LoVo (cell line): Measurements from ENCODE around the gene CADM2.
A peak's percentile ranks its signal among the peaks of the same experiment; 100 is the strongest.
"Not testable (repeated sequence)": the region's sequence is repeated elsewhere in the genome, so short reads cannot be mapped to it uniquely, and the experiment has no call there.

Experiments used
- DNase-seq: peaks from one replicate; pipeline ENCODE4 v3.0.0-alpha.2; 2016; ENCODE audit warnings: low spot score

Gene CADM2

GRCh38 chr3:84958495-84959469 lies at the start of gene CADM2:
TSS of gene CADM2 (plus strand) at chr3:84958989.
- DNase-seq, result no peak

- DNase-seq, result not testable (repeated sequence)
Observed at GRCh38 chr3:84918592-84918991, 40.2 kb upstream of the CADM2 start.

- DNase-seq, result no peak
Observed at GRCh38 chr3:84922682-84923081, 36.1 kb upstream of the CADM2 start.

GRCh38 chr3:84925571-84925970 lies 33.2 kb upstream of the CADM2 start:
- no peak for DNase-seq

- DNase-seq, result no peak
Observed at GRCh38 chr3:84943379-84943778, 15.4 kb upstream of the CADM2 start.

GRCh38 chr3:84946240-84946639 lies 12.5 kb upstream of the CADM2 start:
- DNase-seq, result no peak

- DNase-seq, result no peak
Observed at GRCh38 chr3:84959470-84960271, 882 bp downstream of the CADM2 start.

GRCh38 chr3:84960581-84960980 lies 1.8 kb downstream of the CADM2 start:
- DNase-seq, result no peak

- no peak for DNase-seq
Observed at GRCh38 chr3:84961011-84961410, 2.2 kb downstream of the CADM2 start.

GRCh38 chr3:84961521-84962255 lies 2.9 kb downstream of the CADM2 start:
- DNase-seq, result no peak

- no peak for DNase-seq
Observed at GRCh38 chr3:84962415-84962814, 3.6 kb downstream of the CADM2 start.

- no peak for DNase-seq
Observed at GRCh38 chr3:84963137-84963536, 4.3 kb downstream of the CADM2 start.

- DNase-seq, result peak; percentile 20
Observed at GRCh38 chr3:84965141-84965540, 6.4 kb downstream of the CADM2 start.

GRCh38 chr3:84967767-84968581 lies 9.2 kb downstream of the CADM2 start:
- no peak for DNase-seq

- no peak for DNase-seq
Observed at GRCh38 chr3:84968701-84969235, 10.0 kb downstream of the CADM2 start.

GRCh38 chr3:84974347-84974746 lies 15.6 kb downstream of the CADM2 start:
- DNase-seq, result no peak

- DNase-seq, result no peak
Observed at GRCh38 chr3:84977021-84977420, 18.2 kb downstream of the CADM2 start.

GRCh38 chr3:84978843-84979242 lies 20.1 kb downstream of the CADM2 start:
- no peak for DNase-seq

- DNase-seq, result no peak
Observed at GRCh38 chr3:84980011-84980410, 21.2 kb downstream of the CADM2 start.

- no peak for DNase-seq
Observed at GRCh38 chr3:84980456-84980855, 21.7 kb downstream of the CADM2 start.

- no peak for DNase-seq
Observed at GRCh38 chr3:84983490-84983889, 24.7 kb downstream of the CADM2 start.
